ENCODE data around the gene C1orf167.
A peak's percentile ranks its signal among the peaks of the same experiment; 100 is the strongest.

C1orf167 gene

DNA sequence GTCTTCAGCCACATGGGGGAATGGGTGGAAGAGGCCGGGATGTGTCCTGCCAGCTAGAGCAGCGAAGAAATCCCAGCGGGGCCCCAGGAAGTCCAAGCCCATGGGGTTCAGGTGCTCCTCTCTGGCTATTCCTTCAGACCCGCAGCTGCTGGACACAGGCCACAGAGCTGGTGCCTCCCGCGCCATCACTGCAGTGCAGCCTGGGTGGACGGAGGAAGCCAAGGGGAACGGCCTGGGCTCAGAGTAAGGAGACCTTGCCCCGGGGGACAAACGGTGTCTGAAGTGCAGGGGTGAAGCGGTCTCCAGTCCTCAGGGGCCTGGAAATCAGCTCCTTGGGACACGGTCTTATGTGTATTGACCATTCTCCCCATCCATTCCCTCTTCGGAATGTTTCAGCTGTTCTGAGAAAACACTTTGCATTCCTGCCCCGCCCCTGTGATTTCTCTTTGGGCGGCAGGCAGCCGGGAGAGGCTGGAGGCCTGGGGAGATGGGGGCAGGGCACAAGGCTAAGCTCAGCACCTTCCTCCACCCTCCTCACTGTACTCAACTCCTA lies 25.3 kb downstream of the C1orf167 start:
- no peak for DNase-seq

DNA sequence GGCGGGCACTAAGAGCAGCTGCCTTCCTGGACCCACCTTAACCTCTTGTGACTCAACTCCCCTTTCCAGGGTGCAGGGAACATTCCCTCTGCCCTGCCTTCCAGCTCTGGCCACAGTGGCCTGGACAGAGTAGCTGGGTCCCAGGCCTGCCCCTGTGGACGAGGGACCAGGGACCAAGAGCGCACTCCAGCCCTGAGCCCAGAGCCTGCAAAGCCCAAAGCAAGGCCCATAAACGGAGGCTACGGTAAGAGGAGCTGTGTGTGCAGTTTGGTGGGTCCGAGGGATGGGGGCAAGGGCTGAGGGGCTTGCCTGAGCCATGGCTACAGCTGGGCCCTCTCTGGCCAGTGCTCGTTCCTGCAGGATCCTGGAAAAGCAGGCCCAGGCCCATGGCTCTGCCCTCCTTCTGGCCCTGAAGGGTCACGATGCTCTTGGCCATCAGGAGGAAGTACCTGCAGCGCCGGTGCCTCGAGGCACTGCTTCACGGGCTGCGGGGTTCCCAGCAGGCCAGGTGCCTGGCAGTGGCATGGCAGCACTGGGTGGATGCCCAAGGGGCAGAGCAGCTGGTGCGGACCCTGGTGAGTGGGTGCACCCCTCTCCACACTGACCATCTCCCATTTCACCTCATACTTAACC lies 25.9 kb downstream of the C1orf167 start:
- no peak for DNase-seq

DNA sequence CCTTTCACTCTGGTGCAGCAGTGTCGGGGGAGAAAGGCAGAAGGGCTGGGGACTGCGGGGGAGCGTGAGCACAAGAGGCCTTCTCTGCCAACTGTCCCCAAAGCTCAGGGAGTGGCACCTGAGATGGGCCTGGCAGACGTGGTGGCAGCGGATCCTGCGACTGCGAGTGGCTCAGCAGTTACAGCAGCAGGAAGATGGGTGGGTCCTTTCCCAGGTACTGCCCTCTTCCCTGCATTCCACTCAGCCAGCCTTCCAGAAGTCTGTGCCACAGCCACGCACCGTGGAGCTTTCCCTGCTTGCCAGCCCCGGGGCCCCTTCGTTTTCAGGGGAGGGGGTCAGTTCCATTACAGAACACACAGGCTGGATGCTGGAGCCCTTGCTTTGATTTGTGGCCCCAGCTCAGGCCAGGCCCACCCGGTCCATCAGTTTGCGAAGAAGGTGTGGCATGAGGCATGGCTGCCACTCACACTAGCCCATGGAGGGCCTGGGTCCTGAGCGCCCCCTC lies 26.6 kb downstream of the C1orf167 start:
- DNase-seq, result no peak

DNA sequence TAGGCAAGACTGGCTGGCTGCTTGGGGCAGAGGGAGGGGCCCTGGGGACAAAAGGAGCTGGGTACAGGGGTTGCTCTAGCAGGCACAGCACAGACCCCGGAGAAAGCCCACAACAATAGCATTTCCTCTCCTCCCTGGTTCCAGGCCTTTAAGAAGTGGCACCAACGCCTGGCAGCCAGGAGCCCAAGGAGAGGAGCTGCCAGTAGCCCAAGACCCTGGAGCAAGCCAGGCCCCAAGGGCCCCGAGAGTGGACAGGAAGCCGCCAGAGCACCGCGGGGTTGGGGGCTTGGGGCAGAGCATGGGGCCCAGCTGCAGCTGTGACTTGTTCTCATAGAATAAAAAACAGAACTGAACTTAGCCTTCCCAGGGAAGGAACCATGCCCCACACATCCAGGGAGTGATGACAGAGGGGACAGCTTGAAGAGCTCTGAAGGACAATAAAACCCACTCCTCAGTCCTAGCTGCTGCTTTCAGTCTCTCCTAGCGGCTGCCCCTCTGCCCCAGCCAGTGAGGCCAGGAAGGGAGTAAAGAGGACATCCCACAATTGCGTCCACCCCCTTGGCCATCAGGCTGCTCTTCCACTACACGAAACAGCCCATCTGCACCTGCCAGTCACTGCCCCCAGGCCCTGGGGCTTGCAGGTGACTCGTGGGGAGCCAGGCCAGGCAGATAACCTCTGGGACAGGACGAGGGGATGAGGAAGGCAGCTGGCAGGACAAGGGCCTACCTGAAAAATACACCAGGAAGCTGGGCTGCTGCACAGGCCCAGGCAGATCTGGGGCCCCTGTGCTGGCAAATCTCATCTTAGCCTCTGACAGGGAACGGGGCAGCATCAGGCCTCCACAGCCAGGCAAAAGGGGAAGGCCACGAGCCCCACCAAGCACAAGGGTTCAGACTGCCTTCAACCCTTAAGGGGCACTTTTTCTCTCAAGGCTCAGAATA lies 27.4 kb downstream of the C1orf167 start:
- no peak for DNase-seq

DNA sequence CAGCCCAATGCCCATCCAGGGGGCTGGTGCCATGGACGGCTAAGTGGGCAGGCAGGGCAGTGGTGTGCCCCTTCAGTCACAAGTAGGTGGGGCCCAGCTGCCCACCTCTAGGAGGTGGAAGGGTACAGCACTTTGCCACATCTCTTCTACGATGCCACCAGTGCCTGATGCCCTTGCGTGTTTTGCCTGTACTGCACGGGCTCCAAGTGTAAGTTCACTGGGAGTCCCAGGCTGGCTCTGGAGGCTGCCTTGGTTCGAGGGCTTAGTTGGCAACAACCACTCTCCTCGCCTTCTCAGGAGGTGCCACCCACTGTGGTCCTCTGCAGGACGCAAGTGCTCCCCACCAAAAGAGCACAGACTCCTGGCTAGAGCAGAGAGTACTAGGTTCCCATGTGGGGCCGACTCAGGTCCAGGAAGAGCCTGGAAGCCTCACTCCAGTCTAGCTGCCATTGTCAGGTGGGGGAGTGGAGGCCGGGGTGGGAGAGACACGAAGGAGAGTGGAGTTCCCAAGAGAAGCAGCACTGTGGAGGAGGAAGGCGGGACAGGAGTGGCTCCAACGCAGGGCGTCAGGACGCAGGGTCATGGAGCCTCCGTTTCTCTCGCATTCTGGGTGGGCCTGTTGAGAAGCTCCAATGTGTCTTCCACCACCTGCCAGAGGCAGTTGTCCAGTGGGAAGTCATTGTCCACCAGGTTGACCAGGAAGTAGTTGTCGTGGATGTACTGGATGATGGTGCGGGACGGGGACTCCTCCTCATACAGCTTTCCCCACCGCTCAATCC lies 28.3 kb downstream of the C1orf167 start:
- no peak for DNase-seq

DNA sequence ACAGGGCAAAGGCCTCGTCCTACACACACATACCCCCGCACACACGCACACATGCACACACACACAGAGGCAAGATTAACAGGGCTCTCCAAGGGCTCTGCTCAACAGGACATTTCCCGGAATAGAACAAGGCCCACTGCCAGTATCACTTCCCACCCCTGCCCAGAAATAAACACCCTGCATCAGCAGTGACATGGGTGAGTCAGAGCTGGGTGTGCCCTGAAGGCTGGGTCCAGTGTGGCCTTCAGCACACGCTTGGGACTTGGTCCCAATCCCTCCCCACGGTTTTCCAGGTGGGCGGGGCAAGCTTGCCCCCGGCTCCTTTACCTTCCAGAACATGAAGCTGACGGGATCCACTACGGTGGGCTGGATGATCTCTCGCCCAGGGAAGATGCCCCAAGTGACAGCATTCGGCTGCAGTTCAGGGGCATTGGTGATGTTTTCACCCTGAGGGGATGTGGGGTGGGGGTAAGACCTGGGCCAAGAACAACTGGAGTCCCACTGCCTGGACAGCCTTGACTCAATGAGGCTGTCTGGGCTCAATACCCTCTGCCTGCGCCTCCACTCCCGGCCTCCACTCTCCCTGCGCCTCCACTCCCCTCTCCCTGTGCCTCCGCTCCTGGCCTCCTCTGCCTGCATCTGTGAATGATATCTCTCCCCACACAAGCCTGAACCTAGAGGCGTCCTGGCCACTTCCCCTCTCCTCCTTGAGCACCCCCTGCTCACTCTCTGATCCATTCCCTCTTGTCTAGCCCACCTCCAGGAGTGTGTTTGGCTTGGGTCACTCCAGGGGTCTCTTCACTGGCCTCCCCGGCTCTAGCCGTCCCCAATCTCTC lies 29.1 kb downstream of the C1orf167 start:
- no peak for DNase-seq

DNA sequence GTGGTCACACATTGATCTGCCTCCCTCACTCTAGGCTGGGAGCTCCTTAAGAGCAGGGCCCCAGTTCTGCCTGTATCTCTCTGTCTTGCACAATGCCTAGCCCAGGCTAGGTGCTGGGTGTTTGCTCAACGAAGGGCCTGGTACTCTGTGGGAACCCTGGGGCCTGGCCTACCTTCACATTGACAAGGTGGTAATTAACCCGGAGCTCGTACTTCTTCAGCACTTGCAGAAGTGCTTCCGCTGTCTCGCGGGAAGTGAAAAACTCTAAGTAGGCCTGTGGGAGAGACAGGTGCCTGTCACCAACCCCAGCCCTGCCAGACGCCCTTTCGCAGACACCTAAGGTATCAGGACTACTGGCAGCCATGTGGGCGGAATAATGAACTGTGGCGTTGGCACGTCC lies 30.1 kb downstream of the C1orf167 start:
- no peak for DNase-seq

DNA sequence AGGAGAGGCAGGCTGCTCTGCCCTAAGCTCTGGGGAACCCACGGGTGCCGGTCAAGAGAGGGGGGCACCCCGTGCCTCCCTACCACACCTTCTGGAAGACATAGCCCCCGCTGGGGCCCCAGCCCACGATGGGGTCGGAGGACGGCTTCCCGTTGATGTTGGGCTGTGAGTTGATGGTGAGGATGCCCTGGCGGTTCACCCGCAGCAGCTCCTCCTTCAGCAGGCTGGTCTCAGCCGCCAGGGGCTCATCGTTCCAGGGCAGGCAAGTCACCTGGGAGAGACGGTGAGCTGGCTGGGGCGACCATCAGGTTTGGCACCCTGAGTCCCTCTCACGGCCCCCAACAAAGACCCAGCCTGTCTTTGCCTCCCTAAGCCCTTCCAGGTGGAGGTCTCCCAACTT lies 31.8 kb downstream of the C1orf167 start:
- no peak for DNase-seq

DNA sequence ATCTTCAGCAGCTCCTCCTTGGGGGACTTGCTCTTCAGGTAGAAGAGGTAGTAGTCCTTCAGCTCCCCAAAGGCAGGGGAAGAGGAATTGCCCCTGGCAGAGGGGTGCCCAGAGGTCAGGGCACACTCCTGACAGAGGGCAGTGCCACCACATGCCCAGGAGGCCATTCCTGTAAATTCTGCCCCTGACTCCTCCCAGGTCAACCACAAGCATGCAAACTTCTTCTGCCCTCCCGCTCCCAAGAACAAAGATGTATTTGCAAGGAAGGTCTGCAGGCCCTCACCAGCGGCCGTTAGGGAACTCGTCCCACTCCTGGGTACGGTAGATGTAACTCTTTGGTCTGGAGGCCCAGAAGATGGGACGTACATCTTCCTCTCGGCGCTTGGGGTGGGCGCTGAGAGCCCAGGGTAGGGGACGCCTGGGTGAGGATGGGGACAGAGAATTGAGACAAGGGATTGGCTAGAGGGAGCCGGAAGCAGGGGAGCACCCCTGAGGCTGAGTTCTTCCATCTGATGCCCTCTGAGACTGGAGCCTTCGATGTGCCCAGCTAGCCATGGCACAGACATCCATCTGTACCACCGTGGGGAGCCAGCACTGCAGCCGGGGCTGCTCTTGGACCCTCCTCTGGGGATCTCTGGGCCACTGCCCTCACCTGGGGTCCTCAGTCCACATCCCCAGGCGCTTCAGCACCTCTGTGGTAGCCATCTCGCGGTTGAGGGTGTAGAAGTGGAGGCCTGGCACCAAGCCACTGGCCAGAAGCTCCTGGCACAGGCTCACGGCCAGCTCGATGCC lies 32.6 kb downstream of the C1orf167 start:
- DNase-seq, result no peak

DNA sequence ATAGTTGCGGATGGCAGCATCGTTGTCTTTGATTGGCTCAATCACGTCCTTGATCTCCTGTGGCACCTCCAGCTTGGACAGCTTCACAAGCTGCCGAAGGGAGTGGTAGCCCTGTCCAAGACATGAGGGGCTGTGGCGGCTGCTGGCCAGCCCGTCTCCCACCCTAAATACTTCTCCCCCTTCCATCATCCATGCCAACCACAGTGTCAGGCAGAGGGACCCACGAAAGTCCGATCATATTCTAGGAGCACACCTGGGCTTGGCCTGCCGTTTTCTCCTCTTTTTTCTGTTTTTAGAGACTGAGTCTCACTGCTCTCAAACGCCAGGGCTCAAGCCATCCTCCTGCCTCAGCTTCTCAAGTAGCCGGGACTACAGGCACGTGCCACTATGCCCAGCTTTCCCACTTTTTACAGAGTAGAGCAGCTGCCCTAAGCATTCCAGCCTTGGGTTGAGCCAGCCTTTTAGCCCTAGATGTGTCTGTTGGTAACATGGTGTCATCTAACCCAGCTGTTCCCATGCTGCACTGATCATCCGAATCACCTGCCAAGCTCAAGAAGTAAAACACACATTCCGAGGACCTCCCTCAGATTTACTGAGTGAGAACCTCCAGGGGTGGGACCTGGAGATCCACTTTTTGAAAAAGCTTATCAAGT lies 33.4 kb downstream of the C1orf167 start:
- no peak for DNase-seq

DNA sequence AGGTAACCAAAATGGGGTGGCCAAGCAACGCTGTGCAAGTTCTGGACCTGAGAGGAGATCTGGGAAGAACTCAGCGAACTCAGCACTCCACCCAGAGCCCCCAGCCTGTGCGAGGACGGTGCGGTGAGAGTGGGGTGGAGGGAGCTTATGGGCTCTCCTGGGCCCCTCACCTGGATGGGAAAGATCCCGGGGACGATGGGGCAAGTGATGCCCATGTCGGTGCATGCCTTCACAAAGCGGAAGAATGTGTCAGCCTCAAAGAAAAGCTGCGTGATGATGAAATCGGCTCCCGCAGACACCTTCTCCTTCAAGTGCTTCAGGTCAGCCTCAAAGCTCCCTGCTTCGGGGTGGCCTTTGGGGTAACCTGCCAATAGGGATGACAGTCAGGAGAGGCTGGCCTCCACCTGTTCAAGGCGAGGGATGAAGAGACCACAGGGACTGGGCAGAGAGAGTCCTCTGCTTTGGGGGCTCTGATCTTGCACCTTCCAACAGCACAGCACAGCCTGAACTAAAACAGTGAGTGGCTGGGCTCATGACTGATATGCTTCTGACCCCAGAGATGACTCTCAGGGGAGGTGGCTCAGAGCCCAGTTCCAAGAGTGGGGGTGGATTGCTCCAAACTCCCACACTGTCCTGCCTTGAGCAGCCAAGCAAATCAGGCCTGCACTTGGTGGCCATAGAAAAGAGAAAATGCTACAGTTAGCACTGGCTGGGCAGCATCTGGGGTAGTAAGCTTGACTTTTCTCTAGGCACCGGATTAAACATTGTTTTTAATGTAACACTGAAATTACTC lies 34.2 kb downstream of the C1orf167 start:
- DNase-seq, result no peak

DNA sequence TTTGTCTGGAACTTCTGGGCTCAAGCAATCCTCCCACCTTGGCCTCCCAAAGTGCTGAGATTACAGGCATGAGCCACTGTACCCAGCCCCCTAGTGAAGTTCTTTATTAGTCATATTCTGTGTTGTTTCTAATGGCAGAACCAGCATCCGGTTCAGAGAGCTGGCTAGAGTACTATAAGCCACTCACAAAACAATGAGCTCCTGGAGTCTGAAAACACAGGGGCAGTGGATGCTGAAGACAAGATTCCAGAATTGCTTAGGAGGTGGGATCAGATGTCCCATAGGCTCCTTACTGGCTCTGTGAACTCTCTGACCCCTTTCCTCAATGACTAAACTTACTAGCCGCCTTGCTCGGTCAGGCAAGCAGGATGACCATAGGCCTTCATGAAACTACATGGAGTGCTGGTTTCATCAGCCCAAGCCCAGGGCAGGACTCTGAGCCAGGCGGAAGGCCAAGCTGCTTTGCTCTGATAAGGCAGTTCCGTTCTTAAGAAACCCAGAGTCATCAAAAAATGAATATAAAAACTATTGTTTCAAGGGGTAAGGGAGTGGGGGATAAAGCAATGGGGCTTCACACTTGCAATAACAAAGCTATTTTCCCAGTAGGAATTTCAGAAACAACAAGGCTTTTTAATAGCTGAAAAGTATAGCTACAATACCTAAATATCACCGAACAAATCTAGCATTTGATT lies 35.7 kb downstream of the C1orf167 start:
- DNase-seq, result no peak

DNA sequence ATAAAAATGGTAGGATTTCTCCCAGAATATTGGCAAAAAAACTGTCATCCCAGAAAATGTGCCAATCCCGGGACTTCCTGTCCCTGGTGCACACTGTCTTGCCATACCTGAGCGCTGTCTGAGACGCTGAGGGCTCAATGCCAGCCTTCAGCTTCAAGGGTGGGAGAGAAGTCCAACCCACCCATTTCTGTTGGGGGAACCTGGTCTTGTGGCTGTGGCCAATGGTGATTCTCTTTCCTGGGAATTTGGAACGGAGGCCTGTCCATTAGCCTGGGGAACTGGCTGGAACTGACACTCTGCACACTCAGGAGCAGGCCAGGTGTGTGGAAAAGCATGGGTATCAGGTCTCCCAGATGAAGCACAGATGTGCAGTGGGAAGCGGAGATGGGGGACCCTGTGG lies 37.1 kb downstream of the C1orf167 start:
- DNase-seq, result no peak

DNA sequence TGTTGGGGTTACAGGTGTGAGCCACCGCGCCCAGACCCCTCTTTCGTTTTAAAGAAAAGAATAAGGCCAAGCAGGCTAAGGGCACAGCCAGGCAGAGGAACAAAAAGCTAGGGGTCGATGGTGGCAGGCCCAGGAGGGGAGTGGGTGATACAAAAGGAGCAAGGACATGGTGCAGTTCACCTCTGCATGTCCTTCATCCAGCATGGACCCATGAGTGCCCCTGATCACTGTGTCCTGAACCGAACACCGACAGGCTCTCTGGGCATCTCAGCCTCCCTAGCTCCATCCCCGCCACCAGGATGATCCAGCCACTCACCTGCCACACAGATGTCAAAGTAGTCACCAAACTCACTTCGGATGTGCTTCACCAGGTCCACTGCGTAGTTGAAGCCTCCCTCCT lies 37.9 kb downstream of the C1orf167 start:
- no peak for DNase-seq

DNA sequence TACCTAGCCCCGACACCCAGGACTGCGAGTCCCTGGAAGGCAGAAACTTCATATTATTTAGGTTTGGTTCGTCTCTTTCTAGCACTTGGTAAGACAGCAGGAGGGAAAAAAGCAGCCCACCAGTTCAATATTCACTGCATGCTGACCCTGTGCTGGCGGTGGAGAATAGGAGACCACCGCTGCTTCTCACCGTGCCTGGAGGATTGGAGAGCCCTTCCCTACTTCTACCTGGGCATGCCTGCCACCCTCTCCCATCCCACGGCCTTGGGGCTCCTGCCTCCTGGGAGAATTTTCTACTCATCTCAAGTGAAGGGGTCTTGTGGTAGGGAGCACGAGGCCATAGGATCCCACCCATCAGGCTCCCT lies 38.4 kb downstream of the C1orf167 start:
- no peak for DNase-seq

DNA sequence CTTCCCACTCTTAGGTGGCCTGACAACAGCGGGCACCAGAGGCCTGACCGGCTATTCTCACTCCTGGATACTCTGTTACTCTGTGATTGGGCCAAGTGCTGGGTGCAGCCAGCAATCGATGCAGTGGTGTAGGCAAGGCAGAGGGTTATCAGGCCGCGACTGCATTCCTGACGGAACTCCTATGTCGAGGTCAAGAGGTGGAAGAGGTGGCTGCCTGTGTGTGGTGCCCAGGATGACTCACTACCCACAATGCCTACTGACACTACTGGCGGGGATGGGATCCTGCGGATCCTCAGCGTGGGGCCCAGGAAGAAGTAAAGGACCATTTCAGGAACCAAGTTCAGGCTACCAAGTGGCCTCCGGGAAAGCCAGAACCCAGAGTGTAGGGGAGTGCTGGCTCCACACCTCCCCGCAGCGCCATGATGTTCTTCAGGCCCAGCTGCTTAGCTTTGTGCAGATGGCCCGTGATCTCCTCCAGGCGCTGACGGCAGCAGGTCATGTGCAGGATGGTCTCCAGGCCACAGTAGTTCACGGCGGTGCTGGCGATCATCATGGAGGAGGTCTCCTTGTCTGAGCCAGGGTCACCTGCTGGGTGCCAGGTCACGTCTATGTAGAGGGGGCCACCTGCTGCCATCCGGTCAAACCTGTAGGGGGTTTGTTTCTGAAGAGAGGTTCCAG lies 38.9 kb downstream of the C1orf167 start:
- DNase-seq, result no peak

DNA sequence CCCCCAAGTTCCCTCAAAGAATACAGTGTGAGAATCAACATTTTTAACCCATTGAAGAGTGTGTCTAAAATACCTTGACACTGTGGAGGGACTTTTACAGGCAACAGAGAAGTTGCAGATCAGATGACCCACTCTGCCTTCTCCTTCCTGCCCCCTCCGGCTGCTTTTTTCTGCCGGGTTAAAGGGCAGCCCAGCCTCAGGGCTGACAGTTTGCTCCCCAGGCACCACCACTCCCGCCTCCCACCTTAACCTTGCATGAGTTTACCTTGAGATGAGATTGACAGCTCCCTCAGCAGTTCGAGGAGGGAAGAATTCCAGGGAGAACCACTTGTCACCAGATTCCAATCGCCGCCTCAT lies 40.6 kb downstream of the C1orf167 start:
- DNase-seq, result no peak

DNA sequence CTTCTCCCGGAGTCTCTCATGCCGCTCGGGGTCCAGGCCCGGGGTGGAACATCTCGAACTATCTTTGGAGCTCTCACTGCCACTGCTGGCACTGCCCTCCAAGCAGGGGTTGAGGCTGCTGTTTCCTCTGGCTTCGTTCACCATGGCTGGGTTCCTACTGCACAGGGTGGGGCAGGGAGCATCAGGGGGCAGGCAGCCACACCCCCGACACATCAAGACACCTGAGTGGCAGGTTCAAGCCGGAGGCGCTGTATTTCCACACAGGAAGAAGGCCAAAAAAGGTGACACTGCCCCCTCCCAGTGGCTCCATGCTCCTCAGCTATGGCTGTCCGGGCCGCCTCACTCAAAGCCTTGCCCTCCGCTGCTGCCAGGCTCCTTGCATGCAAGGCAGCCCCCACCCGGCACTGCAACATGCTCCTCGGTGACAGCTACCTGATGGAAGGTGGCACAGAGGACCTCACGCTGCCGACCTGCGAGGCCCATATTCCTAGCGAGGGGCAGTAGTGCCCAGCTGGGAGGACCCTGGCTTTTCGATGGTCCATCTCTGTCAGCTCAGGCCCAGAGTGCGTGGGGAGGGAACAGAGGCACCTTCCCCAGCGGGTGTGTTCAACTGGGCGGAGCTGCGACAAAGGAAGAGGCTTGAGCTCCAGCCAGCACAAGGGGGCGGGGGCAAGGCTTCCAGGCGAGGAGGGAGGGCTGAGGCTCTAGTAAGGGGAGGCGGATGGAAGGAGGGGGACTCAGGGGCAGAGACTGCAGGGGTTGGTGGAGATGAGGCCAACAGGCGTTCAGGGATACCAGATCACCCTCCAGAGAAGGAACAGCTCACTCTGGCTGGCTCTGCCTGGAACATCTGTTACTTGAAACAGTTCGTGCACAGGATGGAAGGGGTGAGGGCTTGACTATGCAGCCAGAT lies 41.2 kb downstream of the C1orf167 start:
- peak; percentile 67 for DNase-seq
